Measurements from ENCODE around the gene TRIM33. TPM values are rescaled to one million over a fixed set of nuclear protein-coding genes. Genes with fewer than 3 reads are reported as not detected.

The TRIM33 gene
- total and polyA plus RNA-seq, 2 of the 8 experiments (the other 6 are each of a cell fraction or from before 2014, with no cell fraction given) = 17.1 to 52.3 TPM

GRCh38 chr1:114517348-114517747, 6.3 kb upstream of the TRIM33 start:
- DNase-seq (ENCODE audit: low read depth in 1 of 2, low spot score in 2 of 2) (no peak), FAIRE-seq (no peak)
- Histone ChIP-seq H2BK5ac (ENCODE audit: low read depth, low read length) (no peak overlapping the region), H2AFZ (ENCODE audit: low read length) (no peak overlapping the region), H2BK120ac (replicated peaks; ENCODE audit: low read depth, low read length) (no peak overlapping the region), H4K5ac (ENCODE audit: insufficient read length, low read depth, low read length) (no peak overlapping the region), H3K79me1 (ENCODE audit: low read depth, low read length) (no peaks in the 10 kb centered on the region), H3K27me3 (replicated peaks in 1 of 4; ENCODE audit: control insufficient read depth in 3 of 4, extremely low read depth in 1 of 4, insufficient read depth in 3 of 4, low read length in 3 of 4) (no peaks in the 10 kb centered on the region), H4K91ac (replicated peaks; ENCODE audit: insufficient read length, low read length) (no peak overlapping the region), H2AK5ac (ENCODE audit: low read depth, low read length) (no peak overlapping the region), H3K4me2 (ENCODE audit: insufficient read depth in 1 of 2, low read depth in 2 of 2, low read length in 2 of 2) (no peak overlapping the region), H3K14ac (ENCODE audit: insufficient read length) (no peak overlapping the region), H3K4ac (replicated peaks; ENCODE audit: insufficient read length, low read depth, low read length) (no peak overlapping the region), H3K23me2 (ENCODE audit: low read depth, low read length) (no peaks in the 10 kb centered on the region), H3K36me3 (ENCODE audit: control insufficient read depth in 2 of 4, insufficient read depth in 4 of 4, low read length in 3 of 4) (no peaks in the 10 kb centered on the region), H3K4me3 (ENCODE audit: extremely low read depth in 1 of 4, insufficient read depth in 2 of 4, low read depth in 3 of 4, low read length in 4 of 4) (no peak overlapping the region), H2BK20ac (ENCODE audit: low read length) (no peak overlapping the region), H3K56ac (replicated peaks; ENCODE audit: insufficient read length, low read depth, low read length) (no peak overlapping the region), H2BK15ac (ENCODE audit: low read length) (no peak overlapping the region), H3K79me2 (ENCODE audit: control insufficient read depth in 1 of 2, insufficient read depth in 2 of 2, low read length in 2 of 2) (no peaks in the 10 kb centered on the region), H4K20me1 (replicated peaks in 1 of 2; ENCODE audit: control insufficient read depth in 1 of 2, insufficient read depth in 2 of 2, low read length in 2 of 2) (no peaks in the 10 kb centered on the region), H2BK12ac (ENCODE audit: low read depth, low read length) (no peak overlapping the region), H3K18ac (ENCODE audit: extremely low read depth, low read length) (no peak overlapping the region), H3K9me3 (ENCODE audit: insufficient read depth in 2 of 2, low read depth in 1 of 2, low read length in 1 of 2) (no peaks in the 10 kb centered on the region), H3K4me1 (replicated peaks in 1 of 4; ENCODE audit: control insufficient read depth in 3 of 4, insufficient read depth in 4 of 4, low read length in 3 of 4) (no peaks in the 10 kb centered on the region), H4K8ac (ENCODE audit: extremely low read depth, insufficient read depth, low read length) (no peak overlapping the region), H3K23ac (ENCODE audit: insufficient read length) (no peak overlapping the region), H3K27ac (ENCODE audit: low read depth, low read length) (no peak overlapping the region), H3K9ac (replicated peaks in 1 of 4; ENCODE audit: extremely low read depth in 1 of 4, low read depth in 3 of 4, low read length in 3 of 4) (no peak overlapping the region)
- WGBS, 2 experiments (ENCODE audit: extremely low coverage in 1 of 2, insufficient coverage in 1 of 2, insufficient read length in 1 of 2, insufficient replicate concordance in 2 of 2, low coverage in 1 of 2, low lambda C conversion rate in 2 of 2, missing lambda C conversion rate in 1 of 2) = 88% methylated on average over 1 of the region's 2 CpGs; no CpG with 5 or more reads in 1 of the 2 experiments
- ChIA-PET POLR2A (ENCODE audit: partially characterized antibody) (no interaction called here), CTCF (ENCODE audit: partially characterized antibody) (no interaction called here)
- TF ChIP-seq EGR1 (IDR thresholded peaks at IDR 0.05; ENCODE audit: borderline replicate concordance, low read depth, low read length) (no peak), NRF1 (IDR thresholded peaks at IDR 0.05; ENCODE audit: low read depth, low read length) (no peak), BCL11A (IDR thresholded peaks at IDR 0.05; ENCODE audit: low read depth in 2 of 2, low read length in 2 of 2) (no peak), E2F6 (IDR thresholded peaks at IDR 0.05) (no peak), POLR2AphosphoS5 (IDR thresholded peaks at IDR 0.05; ENCODE audit: low read depth, low read length) (no peak), HDAC6 (IDR thresholded peaks at IDR 0.05; ENCODE audit: low read depth, low read length) (no peak), SUZ12 (IDR thresholded peaks at IDR 0.05; ENCODE audit: low read length) (no peak), TAF1 (IDR thresholded peaks at IDR 0.05; ENCODE audit: low read depth, low read length) (no peak), NANOG (IDR thresholded peaks at IDR 0.05; ENCODE audit: insufficient read depth, low read depth, low read length, poor library complexity, severe bottlenecking) (no peak), RNF2 (IDR thresholded peaks at IDR 0.05; ENCODE audit: borderline replicate concordance, low read depth, low read length, missing control alignments, poor library complexity, severe bottlenecking) (no peak), TCF12 (IDR thresholded peaks at IDR 0.05; ENCODE audit: low read depth, low read length) (no peak), RFX5 (IDR thresholded peaks at IDR 0.05; ENCODE audit: borderline replicate concordance, low read depth, low read length) (no peak), POLR2A (IDR thresholded peaks at IDR 0.05; ENCODE audit: control extremely low read depth in 1 of 2, low read depth in 2 of 2, low read length in 2 of 2) (no peak), SIN3A (conservative IDR thresholded peaks at IDR 0.05 in 1 of 2, IDR thresholded peaks at IDR 0.05 in 1 of 2; ENCODE audit: low read depth in 1 of 2, low read length in 2 of 2) (no peak), TEAD4 (IDR thresholded peaks at IDR 0.05; ENCODE audit: low read depth, low read length) (no peak)
